Mammary epithelial cell (primary cell): ENCODE results near the gene ZNF578.

Source experiments
- CTCF ChIP-seq, 2 donors: IDR thresholded peaks in 1 of 2; conservative IDR thresholded peaks in 1 of 2; 2 replicates each; pipeline ENCODE4 v1.5.1; 2011 to 2012; ENCODE audit warnings: inconsistent platforms in 2 of 2, low read length in 2 of 2, mild to moderate bottlenecking in 2 of 2, control low read depth in 1 of 2, low read depth in 1 of 2; ENCODE audit not compliant: insufficient read depth in 1 of 2; ENCODE audit errors: extremely low read depth in 1 of 2
- EZH2 ChIP-seq: IDR thresholded peaks from 2 replicates; pipeline ENCODE4 v1.6.1; 2012; ENCODE audit warnings: low read length, inconsistent platforms, borderline replicate concordance

- TF ChIP-seq CTCF (conservative IDR thresholded peaks at IDR 0.05 in 1 of 2, IDR thresholded peaks at IDR 0.05 in 1 of 2; ENCODE audit: extremely low read depth in 1 of 2, insufficient read depth in 1 of 2, low read depth in 1 of 2, low read length in 2 of 2): no peak
- no peak for TF ChIP-seq EZH2
Measured at GRCh38 chr19:52535771-52536447, 82.6 kb downstream of the ZNF578 start.
